ENCODE data around the gene GALNT12.

The GALNT12 gene

DNA sequence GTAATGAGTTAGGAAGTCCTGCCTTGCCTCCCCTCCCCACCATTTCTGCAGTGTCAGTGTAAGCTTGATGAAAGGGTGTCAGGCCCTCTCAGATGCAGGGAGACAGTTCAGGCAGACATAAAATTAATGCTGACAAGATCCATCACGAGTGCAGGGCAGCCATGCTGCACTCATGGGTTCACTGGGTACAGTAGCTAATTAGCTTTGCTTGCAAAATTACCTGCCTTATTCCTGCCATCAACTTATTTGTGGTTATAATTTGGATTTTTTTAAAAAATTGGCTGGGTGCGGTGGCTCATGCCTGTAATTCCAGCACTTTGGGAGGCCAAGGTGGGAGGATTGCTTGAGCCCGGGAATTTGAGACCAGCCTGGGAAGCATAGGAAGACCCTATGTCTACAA is 17.9 kb downstream of the GALNT12 start:
- H3K36me3 ChIP-seq (ENCODE audit: insufficient read depth) = no peaks in the 10 kb centered on the region

DNA sequence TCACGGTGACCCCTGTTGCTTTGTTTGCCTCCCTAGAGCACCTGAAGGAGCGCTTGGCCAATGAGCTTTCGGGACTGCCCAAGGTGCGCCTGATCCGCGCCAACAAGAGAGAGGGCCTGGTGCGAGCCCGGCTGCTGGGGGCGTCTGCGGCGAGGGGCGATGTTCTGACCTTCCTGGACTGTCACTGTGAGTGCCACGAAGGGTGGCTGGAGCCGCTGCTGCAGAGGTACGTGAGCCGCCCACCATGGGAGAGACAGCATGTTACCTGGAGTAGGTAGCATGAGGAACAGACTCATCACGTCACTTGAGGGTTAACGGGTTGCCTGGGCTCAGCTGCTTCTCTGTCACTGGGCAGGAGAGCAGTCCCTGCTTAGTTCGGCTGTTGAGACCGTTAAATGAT is 19.2 kb downstream of the GALNT12 start:
- H3K27me3 ChIP-seq (ENCODE audit: insufficient read depth, low read depth) = no peaks in the 10 kb centered on the region
- H4K20me1 ChIP-seq (ENCODE audit: insufficient read depth) = no peaks in the 10 kb centered on the region
- no peaks in the 10 kb centered on the region for H3K4me1 ChIP-seq (ENCODE audit: low read depth, poor library complexity, severe bottlenecking)
- H3K9ac ChIP-seq = no peak overlapping the region
- H2AFZ ChIP-seq (ENCODE audit: low read depth) = no peak overlapping the region
- TF ChIP-seq, protein P1, sequence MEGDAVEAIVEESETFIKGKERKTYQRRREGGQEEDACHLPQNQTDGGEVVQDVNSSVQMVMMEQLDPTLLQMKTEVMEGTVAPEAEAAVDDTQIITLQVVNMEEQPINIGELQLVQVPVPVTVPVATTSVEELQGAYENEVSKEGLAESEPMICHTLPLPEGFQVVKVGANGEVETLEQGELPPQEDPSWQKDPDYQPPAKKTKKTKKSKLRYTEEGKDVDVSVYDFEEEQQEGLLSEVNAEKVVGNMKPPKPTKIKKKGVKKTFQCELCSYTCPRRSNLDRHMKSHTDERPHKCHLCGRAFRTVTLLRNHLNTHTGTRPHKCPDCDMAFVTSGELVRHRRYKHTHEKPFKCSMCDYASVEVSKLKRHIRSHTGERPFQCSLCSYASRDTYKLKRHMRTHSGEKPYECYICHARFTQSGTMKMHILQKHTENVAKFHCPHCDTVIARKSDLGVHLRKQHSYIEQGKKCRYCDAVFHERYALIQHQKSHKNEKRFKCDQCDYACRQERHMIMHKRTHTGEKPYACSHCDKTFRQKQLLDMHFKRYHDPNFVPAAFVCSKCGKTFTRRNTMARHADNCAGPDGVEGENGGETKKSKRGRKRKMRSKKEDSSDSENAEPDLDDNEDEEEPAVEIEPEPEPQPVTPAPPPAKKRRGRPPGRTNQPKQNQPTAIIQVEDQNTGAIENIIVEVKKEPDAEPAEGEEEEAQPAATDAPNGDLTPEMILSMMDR (conservative IDR thresholded peaks at IDR 0.05; ENCODE audit: low read depth, low read length) = no peak
- H3K4me3 ChIP-seq (IDR thresholded peaks at IDR 0.05; ENCODE audit: insufficient read depth, low read depth, low read length) = no peak overlapping the region
- H3K27ac ChIP-seq = no peak overlapping the region
- H3K36me3 ChIP-seq (ENCODE audit: insufficient read depth) = no peaks in the 10 kb centered on the region
- no peak overlapping the region for H3K4me2 ChIP-seq
- no peaks in the 10 kb centered on the region for H3K79me2 ChIP-seq (ENCODE audit: insufficient read depth, low read depth)

More for the DNA sequence above, 17.9 kb downstream of the GALNT12 start:
- H3K4me1 ChIP-seq (ENCODE audit: low read depth, poor library complexity, severe bottlenecking) = no peaks in the 10 kb centered on the region
- H3K27ac ChIP-seq = no peak overlapping the region
- H2AFZ ChIP-seq (ENCODE audit: low read depth) = no peak overlapping the region
- no peak overlapping the region for H3K9ac ChIP-seq
- TF ChIP-seq, protein P1 (conservative IDR thresholded peaks at IDR 0.05; ENCODE audit: low read depth, low read length) = no peak
- no peaks in the 10 kb centered on the region for H3K79me2 ChIP-seq (ENCODE audit: insufficient read depth, low read depth)
- no peak overlapping the region for H3K4me2 ChIP-seq
- H3K27me3 ChIP-seq (ENCODE audit: insufficient read depth, low read depth) = no peaks in the 10 kb centered on the region
- H3K4me3 ChIP-seq (IDR thresholded peaks at IDR 0.05; ENCODE audit: insufficient read depth, low read depth, low read length) = no peak overlapping the region
- H4K20me1 ChIP-seq (ENCODE audit: insufficient read depth) = no peaks in the 10 kb centered on the region

DNA sequence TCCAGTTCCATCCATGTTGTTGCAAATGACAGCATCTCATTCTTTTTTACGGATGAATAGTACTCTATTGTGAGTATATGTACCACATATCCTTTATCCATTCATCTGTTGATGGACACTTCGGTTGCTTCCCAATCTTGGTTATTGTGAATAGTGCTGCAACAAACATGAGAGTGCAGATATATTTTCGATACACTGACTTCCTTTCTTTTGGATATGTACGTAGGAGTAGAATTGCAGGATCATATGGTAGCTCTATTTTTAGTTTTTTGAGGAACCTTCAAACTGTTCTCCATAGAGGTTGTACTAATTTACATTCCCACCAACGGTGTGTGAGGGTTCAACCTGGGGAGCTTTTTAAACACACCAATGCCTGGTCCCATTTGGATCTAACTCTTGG is 22.3 kb downstream of the GALNT12 start:
- no peaks in the 10 kb centered on the region for H3K79me2 ChIP-seq (ENCODE audit: insufficient read depth, low read depth)

DNA sequence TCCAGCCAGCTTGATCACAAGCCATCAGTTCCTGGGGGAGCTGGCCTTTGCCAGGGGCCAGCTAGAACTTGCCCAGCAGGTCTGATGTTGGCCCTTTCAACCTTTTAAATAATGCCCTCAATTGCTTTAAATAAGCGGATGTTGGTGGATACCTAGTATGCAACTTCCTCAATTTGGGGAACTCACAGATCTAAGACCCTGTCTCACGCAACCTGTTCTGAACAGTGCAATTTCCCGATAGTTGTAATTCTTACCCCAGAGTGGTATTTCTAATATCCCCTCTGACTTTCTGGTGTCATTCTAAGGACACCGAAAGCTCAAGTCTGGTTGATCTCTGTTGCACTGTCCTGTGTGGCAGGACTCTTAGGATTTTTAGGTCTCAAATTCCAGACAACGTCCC is 23.1 kb downstream of the GALNT12 start:
- H3K27ac ChIP-seq = no peak overlapping the region
- no peaks in the 10 kb centered on the region for H3K36me3 ChIP-seq (ENCODE audit: insufficient read depth)
- H3K4me3 ChIP-seq (IDR thresholded peaks at IDR 0.05; ENCODE audit: insufficient read depth, low read depth, low read length) = no peak overlapping the region
- no peaks in the 10 kb centered on the region for H3K27me3 ChIP-seq (ENCODE audit: insufficient read depth, low read depth)
- no peak overlapping the region for H2AFZ ChIP-seq (ENCODE audit: low read depth)
- TF ChIP-seq, protein P1 (conservative IDR thresholded peaks at IDR 0.05; ENCODE audit: low read depth, low read length) = no peak
- no peak overlapping the region for H3K9ac ChIP-seq
- no peak overlapping the region for H3K4me2 ChIP-seq
- no peaks in the 10 kb centered on the region for H4K20me1 ChIP-seq (ENCODE audit: insufficient read depth)
- no peaks in the 10 kb centered on the region for H3K4me1 ChIP-seq (ENCODE audit: low read depth, poor library complexity, severe bottlenecking)
- H3K79me2 ChIP-seq (ENCODE audit: insufficient read depth, low read depth) = no peaks in the 10 kb centered on the region

More for the DNA sequence above, 22.3 kb downstream of the GALNT12 start:
- H3K27ac ChIP-seq = no peak overlapping the region
- H2AFZ ChIP-seq (ENCODE audit: low read depth) = no peak overlapping the region
- H3K36me3 ChIP-seq (ENCODE audit: insufficient read depth) = no peaks in the 10 kb centered on the region
- no peak overlapping the region for H3K9ac ChIP-seq
- no peaks in the 10 kb centered on the region for H3K4me1 ChIP-seq (ENCODE audit: low read depth, poor library complexity, severe bottlenecking)
- no peak overlapping the region for H3K4me2 ChIP-seq
- no peak overlapping the region for H3K4me3 ChIP-seq (IDR thresholded peaks at IDR 0.05; ENCODE audit: insufficient read depth, low read depth, low read length)
- TF ChIP-seq, protein P1 (conservative IDR thresholded peaks at IDR 0.05; ENCODE audit: low read depth, low read length) = no peak
- no peaks in the 10 kb centered on the region for H3K27me3 ChIP-seq (ENCODE audit: insufficient read depth, low read depth)
- H4K20me1 ChIP-seq (ENCODE audit: insufficient read depth) = no peaks in the 10 kb centered on the region

All from KMS-11 (cell line).